Natural killer cell (primary cell): Measurements from ENCODE around the gene MAEA. TPM values are rescaled to one million over a fixed set of nuclear protein-coding genes. Genes with fewer than 3 reads are reported as not detected.

ENCODE experiments used
- ATAC-seq, 3 donors: fragments of 150-1000 bp in 2 of 3; fragments of 200-7000 bp in 1 of 3; cut with Tn5 transposase; 1 replicate in 1 of 3; 2 replicates in 2 of 3; pipeline ENCODE4 v1.10.0; 2021; ENCODE audit warnings: mild to moderate bottlenecking in 2 of 3, moderate library complexity in 2 of 3
- DNase-seq, 2 donors: peaks; one replicate each; pipeline versions ENCODE4 v3.0.0 to v3.0.0-alpha.2; 2013 to 2021; ENCODE audit warnings: mixed read lengths in 1 of 2
- H3K27ac ChIP-seq: one replicate; pipeline ENCODE4 v1.5.1; 2013; ENCODE audit warnings: mild to moderate bottlenecking, low read length
- H3K27me3 ChIP-seq: one replicate; pipeline ENCODE4 v1.6.1; 2013; ENCODE audit warnings: low read length; ENCODE audit not compliant: control insufficient read depth, insufficient read depth
- H3K36me3 ChIP-seq: one replicate; pipeline ENCODE4 v1.6.1; 2013; ENCODE audit warnings: low read length; ENCODE audit not compliant: control insufficient read depth, insufficient read depth
- H3K4me1 ChIP-seq: one replicate; pipeline ENCODE4 v1.6.1; 2013; ENCODE audit warnings: low read length; ENCODE audit not compliant: control insufficient read depth, insufficient read depth
- H3K4me3 ChIP-seq: one replicate; pipeline ENCODE4 v1.5.1; 2013; ENCODE audit warnings: low read length
- H3K9me3 ChIP-seq: one replicate; pipeline ENCODE4 v1.6.1; 2013; ENCODE audit warnings: low read length; ENCODE audit not compliant: control insufficient read depth, insufficient read depth
- H3K27ac Mint-ChIP-seq, 2 donors: one replicate each; pipeline ENCODE4 v1.8.0; 2022; ENCODE audit warnings: mild to moderate bottlenecking in 2 of 2, mixed read lengths in 2 of 2, moderate library complexity in 1 of 2
- H3K27me3 Mint-ChIP-seq, 2 donors: one replicate each; pipeline ENCODE4 v1.8.0; 2022; ENCODE audit warnings: low read depth in 2 of 2, mixed read lengths in 2 of 2
- H3K36me3 Mint-ChIP-seq: one replicate; pipeline ENCODE4 v1.8.0; 2022; ENCODE audit warnings: mixed read lengths
- H3K4me1 Mint-ChIP-seq, 2 donors: one replicate each; pipeline ENCODE4 v1.8.0; 2022; ENCODE audit warnings: mixed read lengths in 2 of 2
- H3K4me3 Mint-ChIP-seq: one replicate; pipeline ENCODE4 v1.8.0; 2022; ENCODE audit warnings: mild to moderate bottlenecking, moderate library complexity, mixed read lengths
- H3K9me3 Mint-ChIP-seq, 2 donors: one replicate each; pipeline ENCODE4 v1.8.0; 2022; ENCODE audit warnings: mixed read lengths in 2 of 2
- WGBS: methylation state at CpG from one replicate; pipeline ENCODE4 v1.1.7; 2013; ENCODE audit warnings: missing lambda C conversion rate; ENCODE audit not compliant: insufficient coverage; 5-methylcytosine and 5-hydroxymethylcytosine counted together
- intact Hi-C: fragments of 100-400 bp; cut with micrococcal nuclease; formaldehyde crosslinking; loops from one replicate; pipeline ENCODE4 v1.14.2; 2022
- total RNA-seq, 4 donors: library from RNA; stranded (reverse); fragments of 120-200 nt in 1 of 4; gene quantifications; one replicate each; pipeline versions ENCODE4 v1.2.3 to v1.2.4, GENCODE V29; 2013 to 2022
- TF ChIP-seq, protein P1 (sequence below): fragments of 200-600 bp; IDR thresholded peaks from one replicate; pipeline ENCODE4 v1.8.0; 2022; ENCODE audit warnings: antibody characterized with exemption

The MAEA gene
- total RNA-seq, 3 donors from 2014 or later (not counting 1 experiment from before 2014, with no cell fraction given): 63.5 to 89.2 (median 64.0) TPM

- H3K9me3 Mint-ChIP-seq: no peaks in the 10 kb centered on the region
- no peaks in the 10 kb centered on the region for H3K9me3 ChIP-seq
- no peak for ATAC-seq
- TF ChIP-seq, protein P1, sequence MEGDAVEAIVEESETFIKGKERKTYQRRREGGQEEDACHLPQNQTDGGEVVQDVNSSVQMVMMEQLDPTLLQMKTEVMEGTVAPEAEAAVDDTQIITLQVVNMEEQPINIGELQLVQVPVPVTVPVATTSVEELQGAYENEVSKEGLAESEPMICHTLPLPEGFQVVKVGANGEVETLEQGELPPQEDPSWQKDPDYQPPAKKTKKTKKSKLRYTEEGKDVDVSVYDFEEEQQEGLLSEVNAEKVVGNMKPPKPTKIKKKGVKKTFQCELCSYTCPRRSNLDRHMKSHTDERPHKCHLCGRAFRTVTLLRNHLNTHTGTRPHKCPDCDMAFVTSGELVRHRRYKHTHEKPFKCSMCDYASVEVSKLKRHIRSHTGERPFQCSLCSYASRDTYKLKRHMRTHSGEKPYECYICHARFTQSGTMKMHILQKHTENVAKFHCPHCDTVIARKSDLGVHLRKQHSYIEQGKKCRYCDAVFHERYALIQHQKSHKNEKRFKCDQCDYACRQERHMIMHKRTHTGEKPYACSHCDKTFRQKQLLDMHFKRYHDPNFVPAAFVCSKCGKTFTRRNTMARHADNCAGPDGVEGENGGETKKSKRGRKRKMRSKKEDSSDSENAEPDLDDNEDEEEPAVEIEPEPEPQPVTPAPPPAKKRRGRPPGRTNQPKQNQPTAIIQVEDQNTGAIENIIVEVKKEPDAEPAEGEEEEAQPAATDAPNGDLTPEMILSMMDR: no peak
- H3K4me1 ChIP-seq: peaks cover 38% of the 10 kb centered on the region
- H3K36me3 ChIP-seq: peaks cover 42% of the 10 kb centered on the region
- no peak overlapping the region for H3K4me3 ChIP-seq
- no peaks in the 10 kb centered on the region for H3K27me3 ChIP-seq
- H3K4me3 Mint-ChIP-seq: no peak overlapping the region
- peak overlapping the region in 1 of 2 donors; percentile 96 for H3K27ac Mint-ChIP-seq
- intact Hi-C loops: no loop called here
- H3K36me3 Mint-ChIP-seq: no peaks in the 10 kb centered on the region
- 98% methylated on average over 51 of the region's 51 CpGs for WGBS
- H3K27me3 Mint-ChIP-seq: no peaks in the 10 kb centered on the region
- peak overlapping the region; percentile 79 for H3K27ac ChIP-seq
- peaks cover 19 to 32% of the 10 kb centered on the region in 2 donors for H3K4me1 Mint-ChIP-seq
- no peak for DNase-seq
Observed at GRCh38 chr4:1328267-1329155, 38.8 kb downstream of the MAEA start.

GRCh38 chr4:1329408-1330371, 40.0 kb downstream of the MAEA start:
- H3K9me3 ChIP-seq: no peaks in the 10 kb centered on the region
- intact Hi-C loops: loop anchor here (2.0 kb wide), 1 partner anchor 17 kb away; the partner anchor contains the start of gene UVSSA
- WGBS: 60% methylated on average over 32 of the region's 34 CpGs
- DNase-seq (peak in 1 of 2 donors; percentile 71), ATAC-seq (peak; percentile 15 to 45 (median 32))
- peak overlapping the region; percentile 79 for H3K27ac ChIP-seq
- peaks cover 43% of the 10 kb centered on the region for H3K36me3 ChIP-seq
- H3K4me1 Mint-ChIP-seq: peaks cover 24 to 37% of the 10 kb centered on the region in 2 donors
- peak overlapping the region; percentile 61 for H3K4me3 Mint-ChIP-seq
- no peak overlapping the region for H3K4me3 ChIP-seq
- H3K9me3 Mint-ChIP-seq: no peaks in the 10 kb centered on the region
- H3K36me3 Mint-ChIP-seq: no peaks in the 10 kb centered on the region
- TF ChIP-seq, protein P1: no peak
- H3K27ac Mint-ChIP-seq: peak overlapping the region; percentile 64 to 96
- H3K4me1 ChIP-seq: peaks cover 43% of the 10 kb centered on the region
- H3K27me3 ChIP-seq: no peaks in the 10 kb centered on the region
- H3K27me3 Mint-ChIP-seq: no peaks in the 10 kb centered on the region

GRCh38 chr4:1330761-1331590, 41.3 kb downstream of the MAEA start:
- peak overlapping the region; percentile 61 for H3K4me3 Mint-ChIP-seq
- TF ChIP-seq, protein P1: no peak
- no peaks in the 10 kb centered on the region for H3K9me3 ChIP-seq
- peaks cover 30 to 42% of the 10 kb centered on the region in 2 donors for H3K4me1 Mint-ChIP-seq
- DNase-seq (peak in 1 of 2 donors; percentile 92), ATAC-seq (peak; percentile 77 to 86 (median 84))
- no peak overlapping the region for H3K4me3 ChIP-seq
- intact Hi-C loops: loop anchor here (2.0 kb wide), 1 partner anchor 16 kb away; the partner anchor contains the start of gene UVSSA
- no peaks in the 10 kb centered on the region for H3K27me3 ChIP-seq
- H3K4me1 ChIP-seq: peaks cover 43% of the 10 kb centered on the region
- peaks cover 6% of the 10 kb centered on the region for H3K36me3 Mint-ChIP-seq
- peaks cover 0 to 2% of the 10 kb centered on the region in 2 donors for H3K9me3 Mint-ChIP-seq
- no peaks in the 10 kb centered on the region for H3K27me3 Mint-ChIP-seq
- H3K27ac Mint-ChIP-seq: peak overlapping the region; percentile 64 to 96
- peaks cover 38% of the 10 kb centered on the region for H3K36me3 ChIP-seq
- 61% methylated on average over 33 of the region's 34 CpGs for WGBS
- H3K27ac ChIP-seq: peak overlapping the region; percentile 58
